Neural cell (in vitro differentiated cells): Measurements from ENCODE around the gene POLR3E.

ENCODE experiments used
- CTCF ChIP-seq: fragments of 450-650 bp; IDR thresholded peaks from 2 replicates; pipeline ENCODE4 v1.5.1; 2014; ENCODE audit warnings: antibody characterized with exemption, mild to moderate bottlenecking, moderate library complexity; ENCODE audit not compliant: poor library complexity, severe bottlenecking
- POLR2AphosphoS5 ChIP-seq: IDR thresholded peaks from 2 replicates; pipeline ENCODE4 v1.6.1; 2012
- RAD21 ChIP-seq: fragments of 450-650 bp; conservative IDR thresholded peaks from 2 replicates; pipeline ENCODE4 v1.6.1; 2014; ENCODE audit warnings: antibody characterized with exemption, mild to moderate bottlenecking, moderate library complexity
- REST ChIP-seq: IDR thresholded peaks from 2 replicates; pipeline ENCODE4 v1.6.1; 2012; ENCODE audit warnings: borderline replicate concordance
- TAF1 ChIP-seq: IDR thresholded peaks from 2 replicates; pipeline ENCODE4 v1.6.1; 2012; ENCODE audit warnings: low read depth

- TF ChIP-seq CTCF = no peak
- no peak for TF ChIP-seq RAD21
- TF ChIP-seq POLR2AphosphoS5 = no peak
- TF ChIP-seq REST = no peak
- no peak for TF ChIP-seq TAF1
Measured at GRCh38 chr16:22360963-22361659, 63.9 kb downstream of the POLR3E start.
